ENCODE data around the gene IQGAP3. TPM values are rescaled to one million over a fixed set of nuclear protein-coding genes. Genes with fewer than 3 reads are reported as not detected.

Gene IQGAP3
- total RNA-seq, 4 donors from 2014 or later, result 7.1 to 12.8 (median 8.6) TPM

- peak overlapping the region in 1 of 4 donors; percentile 13 for H3K4me3 ChIP-seq
- DNase-seq, result no peak
- H3K36me3 ChIP-seq, result peaks cover 0 to 23% (median 0%) of the 10 kb centered on the region in 3 donors
- WGBS, 2 donors, result 49 to 50% methylated on average over 6 to 7 of the region's 7 CpGs
- no peak for TF ChIP-seq POLR2A (IDR thresholded peaks at IDR 0.05)
- no peak for TF ChIP-seq CTCF (IDR thresholded peaks at IDR 0.05)
- peak overlapping the region; percentile 1 to 100 (median 84) for H3K27ac ChIP-seq
- intact Hi-C loops (cut with DNase I), result no loop called here
- peaks cover 86 to 100% (median 100%) of the 10 kb centered on the region in 3 donors for H3K4me1 ChIP-seq
- H3K27me3 ChIP-seq, result no peaks in the 10 kb centered on the region
- no peaks in the 10 kb centered on the region for H3K9me3 ChIP-seq
These were observed 79.7 kb downstream of the IQGAP3 start for GRCh38 chr1:156492591-156493080.

GRCh38 chr1:156492013-156492590 lies 80.3 kb downstream of the IQGAP3 start:
- TF ChIP-seq POLR2A (IDR thresholded peaks at IDR 0.05) (no peak), CTCF (IDR thresholded peaks at IDR 0.05) (no peak)
- no peaks in the 10 kb centered on the region for H3K27me3 ChIP-seq
- peak overlapping the region; percentile 1 to 100 (median 84) for H3K27ac ChIP-seq
- no peaks in the 10 kb centered on the region for H3K9me3 ChIP-seq
- peaks cover 85 to 100% (median 97%) of the 10 kb centered on the region in 3 donors for H3K4me1 ChIP-seq
- WGBS, 2 donors, result 57 to 86% methylated on average over 3 to 6 of the region's 6 CpGs
- intact Hi-C loops (cut with DNase I), result no loop called here
- H3K4me3 ChIP-seq, result peak overlapping the region in 1 of 4 donors; percentile 13
- H3K36me3 ChIP-seq, result peaks cover 0 to 23% (median 0%) of the 10 kb centered on the region in 3 donors
- no peak for DNase-seq

- Histone ChIP-seq H3K4me1 (peaks cover 79 to 100% (median 90%) of the 10 kb centered on the region in 3 donors), H3K27ac (peak overlapping the region; percentile 49 to 100 (median 84)), H3K9me3 (no peaks in the 10 kb centered on the region), H3K36me3 (peaks cover 0 to 23% (median 0%) of the 10 kb centered on the region in 3 donors), H3K4me3 (peak overlapping the region in 1 of 4 donors; percentile 52), H3K27me3 (no peaks in the 10 kb centered on the region)
- intact Hi-C loops (cut with DNase I), result no loop called here
- no peak for TF ChIP-seq POLR2A (IDR thresholded peaks at IDR 0.05)
- no peak for TF ChIP-seq CTCF (IDR thresholded peaks at IDR 0.05)
- WGBS, 2 donors, result 70 to 71% methylated on average over 6 of the region's 6 CpGs
- DNase-seq, result no peak
These were observed 81.0 kb downstream of the IQGAP3 start for GRCh38 chr1:156491151-156491949.

- Histone ChIP-seq H3K4me1 (peaks cover 70 to 100% (median 81%) of the 10 kb centered on the region in 3 donors), H3K4me3 (peak overlapping the region in 3 of 4 donors; percentile 3 to 52 (median 25)), H3K9me3 (no peaks in the 10 kb centered on the region), H3K27ac (peak overlapping the region; percentile 49 to 100 (median 84)), H3K36me3 (peaks cover 0 to 23% (median 0%) of the 10 kb centered on the region in 3 donors), H3K27me3 (no peaks in the 10 kb centered on the region)
- TF ChIP-seq CTCF (IDR thresholded peaks at IDR 0.05), result peak in 2 of 6 experiments; percentile 15 to 16
- TF ChIP-seq POLR2A (IDR thresholded peaks at IDR 0.05), result no peak
- WGBS, 2 donors, result 17% methylated on average over 6 of the region's 10 CpGs; no CpG with 5 or more reads in 1 of the 2 donors
- no peak for DNase-seq
- intact Hi-C loops (cut with DNase I), result no loop called here
These were observed 81.8 kb downstream of the IQGAP3 start for GRCh38 chr1:156490401-156491032.

Data from esophagus squamous epithelium (tissue), 5 donors.